IMR-90 (cell line): ENCODE measurements around the gene AGAP2. TPM values are rescaled to one million over a fixed set of nuclear protein-coding genes. Genes with fewer than 3 reads are reported as not detected.

Source experiments
- ATAC-seq: fragments of 200-7000 bp; cut with Tn5 transposase; 2 replicates; pipeline ENCODE4 v1.9.1; 2020; ENCODE audit warnings: low read depth, mild to moderate bottlenecking, moderate library complexity
- BruUV-seq: library from RNA; stranded (reverse); fragments of 400-500 nt; replicated peaks from 2 replicates; lab custom pipeline; 2021; lab: Mats Ljungman, UMichigan
- CTCF ChIA-PET: fragments of 300-600 bp; formaldehyde crosslinking; extraction: SDS; loops from one replicate; lab custom pipeline; 2021; ENCODE audit warnings: antibody characterized with exemption; lab: Yijun Ruan, JAX
- POLR2A ChIA-PET: fragments of 300-600 bp; sonication (Branson Sonifier 250); formaldehyde crosslinking; loops from one replicate; lab custom pipeline; 2022; ENCODE audit warnings: antibody characterized with exemption; ENCODE audit not compliant: unreplicated experiment; lab: Charles Lee
- DNase-seq: peaks from one replicate; pipeline ENCODE4 v3.0.0; 2013
- H2AFZ ChIP-seq: replicated peaks from 2 replicates; pipeline ENCODE3; 2013; ENCODE audit warnings: low read length, mild to moderate bottlenecking; ENCODE audit not compliant: poor library complexity
- H2AK5ac ChIP-seq: 2 replicates; pipeline ENCODE4 v1.6.1; 2013; ENCODE audit warnings: low read depth, low read length, inconsistent platforms
- H2AK9ac ChIP-seq: replicated peaks from 2 replicates; pipeline ENCODE3; 2013; ENCODE audit warnings: mild to moderate bottlenecking, low read depth, low read length, moderate library complexity; ENCODE audit not compliant: poor library complexity
- H2BK120ac ChIP-seq: 2 replicates; pipeline ENCODE4 v1.6.1; 2013; ENCODE audit warnings: low read depth, low read length, inconsistent platforms
- H2BK15ac ChIP-seq: 3 replicates; pipeline ENCODE4 v1.6.1; 2013; ENCODE audit warnings: low read depth, low read length, inconsistent platforms
- H2BK20ac ChIP-seq: 2 replicates; pipeline ENCODE4 v1.6.1; 2013; ENCODE audit warnings: low read depth, mild to moderate bottlenecking, inconsistent platforms, low read length, moderate library complexity
- H2BK5ac ChIP-seq: 2 replicates; pipeline ENCODE4 v1.6.1; 2013; ENCODE audit warnings: mild to moderate bottlenecking, low read depth, low read length, inconsistent platforms; ENCODE audit not compliant: poor library complexity, severe bottlenecking
- H3K14ac ChIP-seq: replicated peaks from 2 replicates; pipeline ENCODE4 v1.6.1; 2013; ENCODE audit warnings: low read depth, low read length, inconsistent platforms
- H3K18ac ChIP-seq: 2 replicates; pipeline ENCODE4 v1.6.1; 2013; ENCODE audit warnings: low read depth, low read length, control low read depth
- H3K23ac ChIP-seq: 2 replicates; pipeline ENCODE4 v1.6.1; 2013; ENCODE audit warnings: low read depth, low read length, inconsistent platforms
- H3K27ac ChIP-seq: 2 replicates; pipeline ENCODE4 v1.5.1; 2013; ENCODE audit warnings: mild to moderate bottlenecking, control low read depth, low read length; ENCODE audit not compliant: insufficient read depth
- H3K27me3 ChIP-seq: 2 replicates; pipeline ENCODE4 v1.6.1; 2013; ENCODE audit warnings: low read length; ENCODE audit not compliant: control insufficient read depth, insufficient read depth
- H3K36me3 ChIP-seq: 2 replicates; pipeline ENCODE4 v1.6.1; 2013; ENCODE audit warnings: low read length, mixed read lengths; ENCODE audit not compliant: control insufficient read depth, insufficient read depth
- H3K4ac ChIP-seq: 2 replicates; pipeline ENCODE4 v1.6.1; 2013; ENCODE audit warnings: low read depth, low read length, inconsistent platforms
- H3K4me1 ChIP-seq: 2 replicates; pipeline ENCODE4 v1.6.1; 2013; ENCODE audit warnings: low read length, mixed read lengths; ENCODE audit not compliant: control insufficient read depth, insufficient read depth
- H3K4me2 ChIP-seq: 2 replicates; pipeline ENCODE4 v1.6.1; 2013; ENCODE audit warnings: low read depth, mild to moderate bottlenecking, control low read depth, low read length, moderate library complexity
- H3K4me3 ChIP-seq: 2 replicates; pipeline ENCODE4 v1.5.1; 2013; ENCODE audit warnings: low read depth, mild to moderate bottlenecking, control low read depth, low read length, moderate library complexity; ENCODE audit not compliant: insufficient read depth
- H3K56ac ChIP-seq: 2 replicates; pipeline ENCODE4 v1.6.1; 2013; ENCODE audit warnings: low read length, inconsistent platforms; ENCODE audit not compliant: insufficient read depth; ENCODE audit errors: extremely low read depth
- H3K79me1 ChIP-seq, 2 experiments: 2 replicates each; pipeline ENCODE4 v1.6.1; 2013; ENCODE audit warnings: low read length in 2 of 2, inconsistent platforms in 1 of 2, low read depth in 1 of 2
- H3K9ac ChIP-seq: 2 replicates; pipeline ENCODE4 v1.6.1; 2013; ENCODE audit warnings: low read depth, low read length, control low read depth
- H3K9me1 ChIP-seq: 2 replicates; pipeline ENCODE4 v1.6.1; 2013; ENCODE audit warnings: low read length, inconsistent platforms; ENCODE audit not compliant: insufficient read depth
- H3K9me3 ChIP-seq: 2 replicates; pipeline ENCODE4 v1.6.1; 2013; ENCODE audit warnings: low read length; ENCODE audit not compliant: control insufficient read depth, insufficient read depth
- H4K20me1 ChIP-seq: 2 replicates; pipeline ENCODE4 v1.6.1; 2013; ENCODE audit warnings: low read length, inconsistent platforms; ENCODE audit not compliant: insufficient read depth
- H4K5ac ChIP-seq: 2 replicates; pipeline ENCODE4 v1.6.1; 2013; ENCODE audit warnings: mild to moderate bottlenecking, low read depth, low read length, control low read depth
- H4K8ac ChIP-seq, 2 experiments: 2 replicates each; pipeline ENCODE4 v1.6.1; 2013; ENCODE audit warnings: low read depth in 2 of 2, low read length in 2 of 2, control low read depth in 1 of 2, inconsistent platforms in 1 of 2
- H4K91ac ChIP-seq: 2 replicates; pipeline ENCODE4 v1.6.1; 2013; ENCODE audit warnings: low read depth, low read length, inconsistent platforms; ENCODE audit not compliant: insufficient read depth
- CEBPB ChIP-seq: IDR thresholded peaks from 2 replicates; pipeline ENCODE4 v1.6.1; 2012; ENCODE audit warnings: low read depth, low read length, improper control_type of control experiment
- CHD1 ChIP-seq: IDR thresholded peaks from 2 replicates; pipeline ENCODE4 v1.6.1; 2012; ENCODE audit warnings: low read depth, low read length, improper control_type of control experiment
- FOS ChIP-seq: fragments of 150-350 bp; IDR thresholded peaks from 2 replicates; pipeline ENCODE4 v1.6.1; 2016; ENCODE audit warnings: low read depth, low read length
- MAFK ChIP-seq: IDR thresholded peaks from 2 replicates; pipeline ENCODE4 v1.6.1; 2012; ENCODE audit warnings: low read depth, low read length, improper control_type of control experiment
- MAZ ChIP-seq: IDR thresholded peaks from 2 replicates; pipeline ENCODE4 v1.6.1; 2012; ENCODE audit warnings: low read depth, mild to moderate bottlenecking, low read length, improper control_type of control experiment, moderate library complexity, borderline replicate concordance
- MXI1 ChIP-seq: IDR thresholded peaks from 2 replicates; pipeline ENCODE4 v1.6.1; 2012; ENCODE audit warnings: low read depth, mild to moderate bottlenecking, low read length, moderate library complexity, borderline replicate concordance
- NFE2L2 ChIP-seq: fragments of 150-350 bp; IDR thresholded peaks from 2 replicates; pipeline ENCODE4 v1.6.1; 2016; ENCODE audit warnings: low read depth, mild to moderate bottlenecking, low read length
- POLR2A ChIP-seq: IDR thresholded peaks from 2 replicates; pipeline ENCODE4 v1.6.1; 2012; ENCODE audit warnings: mild to moderate bottlenecking, low read depth, low read length
- RCOR1 ChIP-seq: IDR thresholded peaks from 2 replicates; pipeline ENCODE4 v1.6.1; 2012; ENCODE audit warnings: mild to moderate bottlenecking, low read length, improper control_type of control experiment; ENCODE audit not compliant: insufficient replicate concordance
- RFX5 ChIP-seq: IDR thresholded peaks from 2 replicates; pipeline ENCODE4 v1.8.0; 2012; ENCODE audit warnings: low read depth, mild to moderate bottlenecking, low read length, moderate library complexity
- WGBS, 2 experiments: methylation state at CpG; one replicate each; pipeline versions ENCODE4 v1.1.5 to v1.1.7; 2013; ENCODE audit warnings: missing lambda C conversion rate in 2 of 2; ENCODE audit not compliant: insufficient read length in 1 of 2; ENCODE audit errors: extremely low coverage in 2 of 2; 5-methylcytosine and 5-hydroxymethylcytosine counted together
- dilution Hi-C: fragments of 300-500 bp; cut with HindIII; formaldehyde crosslinking; loops from one replicate; pipeline ENCODE4 v1.14.3; 2018; ENCODE audit warnings: low sequenced_read_pairs; ENCODE audit not compliant: unreplicated experiment
- in situ Hi-C: fragments of 300-500 bp; cut with MboI; formaldehyde crosslinking; loops from 3 replicates; pipeline ENCODE4 v1.14.3; 2019; ENCODE audit warnings: low sequenced_read_pairs, inconsistent platforms, mixed read lengths
- intact Hi-C: fragments of 100-400 bp; cut with micrococcal nuclease; formaldehyde crosslinking; loops from 2 replicates; pipeline ENCODE4 v1.10.0; 2022
- polyA plus RNA-seq, 3 experiments: library from polyadenylated mRNA; depleted of rRNA; stranded (reverse); fragments of >200 nt; gene quantifications; 2 replicates each; pipeline ENCODE4 v1.2.3, GENCODE V29; 2012; ENCODE audit warnings: low replicate concordance in 1 of 3
- total RNA-seq: library from RNA; depleted of rRNA; stranded (reverse); fragments of >200 nt; gene quantifications from 2 replicates; pipeline ENCODE4 v1.2.3, GENCODE V29; 2012
- TF ChIP-seq, protein P1 (sequence below): fragments of 150-350 bp; IDR thresholded peaks from 2 replicates; pipeline ENCODE4 v1.6.1; 2016; ENCODE audit warnings: low read depth, mild to moderate bottlenecking, low read length, moderate library complexity, borderline replicate concordance
- TF ChIP-seq, protein P2 (sequence below): fragments of 150-350 bp; IDR thresholded peaks from 2 replicates; pipeline ENCODE4 v1.6.1; 2017; ENCODE audit warnings: mild to moderate bottlenecking, antibody characterized with exemption, low read length, low read depth
- TF ChIP-seq, protein P3 (sequence below): conservative IDR thresholded peaks from 2 replicates; pipeline ENCODE4 v1.5.1; 2012; ENCODE audit warnings: mild to moderate bottlenecking, low read depth, low read length, improper control_type of control experiment

The AGAP2 gene
- total and polyA plus RNA-seq, 2 of the 4 experiments (the other 2 are of a cell fraction), result 0.03 to 0.18 TPM

DNA sequence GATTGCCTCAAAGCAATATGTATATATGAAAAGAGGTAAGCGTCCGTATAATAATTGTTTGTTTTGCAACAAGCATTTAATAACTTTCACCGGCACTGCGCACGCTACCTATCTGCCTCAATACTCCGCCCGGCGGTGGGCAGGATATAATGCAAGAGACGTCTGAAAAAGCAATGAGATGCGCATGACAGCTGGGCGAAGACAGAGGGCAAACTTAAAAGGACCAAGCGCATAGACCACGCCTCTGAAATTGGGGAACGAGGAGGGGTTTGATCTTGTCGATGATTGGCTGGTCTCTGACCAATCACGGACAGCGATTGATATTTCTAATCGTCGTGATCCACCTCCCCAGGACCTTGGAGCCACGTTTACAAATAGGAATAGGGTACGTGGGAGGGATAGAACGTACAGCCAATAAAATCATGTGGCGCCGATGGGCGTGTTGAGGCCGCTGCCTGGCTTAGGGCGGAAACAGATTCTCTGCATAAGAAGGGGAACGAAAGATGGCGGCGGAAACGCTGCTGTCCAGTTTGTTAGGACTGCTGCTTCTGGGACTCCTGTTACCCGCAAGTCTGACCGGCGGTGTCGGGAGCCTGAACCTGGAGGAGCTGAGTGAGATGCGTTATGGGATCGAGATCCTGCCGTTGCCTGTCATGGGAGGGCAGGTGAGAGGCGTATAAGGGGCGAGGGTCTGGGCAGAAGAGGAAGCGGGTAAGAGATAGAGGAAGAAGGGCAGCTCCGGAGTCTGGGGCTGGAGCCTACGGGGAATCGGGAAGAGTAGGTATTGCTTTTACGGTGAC is 44.7 kb downstream of the AGAP2 start, which contains the start of gene OS9:
Gene OS9 (plus strand): TSS at position 474 of the 800 bp plus-strand sequence. CDS start 30 bp downstream, at position 504.
- Histone ChIP-seq H3K56ac (peak within 1 kb of the TSS; percentile 64), H2AK5ac (peak within 1 kb of the TSS; percentile 68), H2AFZ (peak within 1 kb of the TSS; percentile 97), H3K18ac (no peak within 1 kb of the TSS; the same call in 1 of the 2 replicates), H3K9ac (peak within 1 kb of the TSS; percentile 90), H3K27ac (peak within 1 kb of the TSS; percentile 75), H4K5ac (peak within 1 kb of the TSS; percentile 80), H3K9me1 (peaks cover 6% of the 10 kb centered on the region), H3K9me3 (no peaks in the 10 kb centered on the region), H3K4me3 (peak within 1 kb of the TSS; percentile 73), H3K36me3 (peaks cover 13% of the 10 kb centered on the region), H4K8ac (peak within 1 kb of the TSS; percentile 74 to 92), H3K14ac (peak within 1 kb of the TSS; percentile 90), H2BK5ac (peak within 1 kb of the TSS; percentile 68), H3K4me2 (peak within 1 kb of the TSS; percentile 87), H3K4ac (peak within 1 kb of the TSS; percentile 90), H3K4me1 (0 out of 2 replicates have a peak, but pooled peaks cover 3% of the 10 kb centered on the region), H2BK120ac (peak within 1 kb of the TSS; percentile 46; the same call in 1 of the 2 replicates), H4K91ac (peak within 1 kb of the TSS; percentile 86), H4K20me1 (no peaks in the 10 kb centered on the region), H2BK20ac (no peak within 1 kb of the TSS), H2AK9ac (peak within 1 kb of the TSS; percentile 86), H3K27me3 (no peaks in the 10 kb centered on the region), H3K23ac (peak within 1 kb of the TSS; percentile 66), H2BK15ac (0 out of 3 replicates have a peak within 1 kb of the TSS, but pooled peaks have one; percentile 41), H3K79me1 (peaks cover 12 to 24% of the 10 kb centered on the region in 2 experiments)
- ChIA-PET CTCF (interaction anchor here (0.7 to 1.4 kb wide), 6 partner anchors 12 to 111 kb away, joined by 3 to 8 read pairs (median 4); no protein-coding TSS in a partner anchor), POLR2A (no interaction called here)
- dilution Hi-C loops (no loop called here), in situ Hi-C loops (no loop called here), intact Hi-C loops (loop anchor here (2.0 to 5.0 kb wide), 3 partner anchors 61 to 237 kb away; partner anchors contain the start of genes B4GALNT1, GLI1 and INHBE)
- peak; percentile 100 for DNase-seq
- peak; percentile 97 for ATAC-seq
- WGBS, 2 experiments, result 1% methylated on average over 16 of the region's 45 CpGs; no CpG with 5 or more reads in 1 of the 2 experiments
- no TSS peak for BruUV-seq
- TF ChIP-seq, protein P1, sequence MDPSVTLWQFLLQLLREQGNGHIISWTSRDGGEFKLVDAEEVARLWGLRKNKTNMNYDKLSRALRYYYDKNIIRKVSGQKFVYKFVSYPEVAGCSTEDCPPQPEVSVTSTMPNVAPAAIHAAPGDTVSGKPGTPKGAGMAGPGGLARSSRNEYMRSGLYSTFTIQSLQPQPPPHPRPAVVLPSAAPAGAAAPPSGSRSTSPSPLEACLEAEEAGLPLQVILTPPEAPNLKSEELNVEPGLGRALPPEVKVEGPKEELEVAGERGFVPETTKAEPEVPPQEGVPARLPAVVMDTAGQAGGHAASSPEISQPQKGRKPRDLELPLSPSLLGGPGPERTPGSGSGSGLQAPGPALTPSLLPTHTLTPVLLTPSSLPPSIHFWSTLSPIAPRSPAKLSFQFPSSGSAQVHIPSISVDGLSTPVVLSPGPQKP, result no peak
- TF ChIP-seq POLR2A, result peak; percentile 88
- TF ChIP-seq FOS, result peak; percentile 39; the same call in 1 of the 2 replicates
- TF ChIP-seq CHD1, result no peak
- TF ChIP-seq RCOR1, result no peak
- no peak for TF ChIP-seq NFE2L2
- TF ChIP-seq MAFK, result no peak
- TF ChIP-seq MXI1, result peak; percentile 69
- TF ChIP-seq RFX5, result no peak
- TF ChIP-seq MAZ, result peak; percentile 36; the same call in 1 of the 2 replicates
- TF ChIP-seq, protein P2, sequence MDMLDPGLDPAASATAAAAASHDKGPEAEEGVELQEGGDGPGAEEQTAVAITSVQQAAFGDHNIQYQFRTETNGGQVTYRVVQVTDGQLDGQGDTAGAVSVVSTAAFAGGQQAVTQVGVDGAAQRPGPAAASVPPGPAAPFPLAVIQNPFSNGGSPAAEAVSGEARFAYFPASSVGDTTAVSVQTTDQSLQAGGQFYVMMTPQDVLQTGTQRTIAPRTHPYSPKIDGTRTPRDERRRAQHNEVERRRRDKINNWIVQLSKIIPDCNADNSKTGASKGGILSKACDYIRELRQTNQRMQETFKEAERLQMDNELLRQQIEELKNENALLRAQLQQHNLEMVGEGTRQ, result peak; percentile 52; the same call in 1 of the 2 replicates
- TF ChIP-seq, protein P3, sequence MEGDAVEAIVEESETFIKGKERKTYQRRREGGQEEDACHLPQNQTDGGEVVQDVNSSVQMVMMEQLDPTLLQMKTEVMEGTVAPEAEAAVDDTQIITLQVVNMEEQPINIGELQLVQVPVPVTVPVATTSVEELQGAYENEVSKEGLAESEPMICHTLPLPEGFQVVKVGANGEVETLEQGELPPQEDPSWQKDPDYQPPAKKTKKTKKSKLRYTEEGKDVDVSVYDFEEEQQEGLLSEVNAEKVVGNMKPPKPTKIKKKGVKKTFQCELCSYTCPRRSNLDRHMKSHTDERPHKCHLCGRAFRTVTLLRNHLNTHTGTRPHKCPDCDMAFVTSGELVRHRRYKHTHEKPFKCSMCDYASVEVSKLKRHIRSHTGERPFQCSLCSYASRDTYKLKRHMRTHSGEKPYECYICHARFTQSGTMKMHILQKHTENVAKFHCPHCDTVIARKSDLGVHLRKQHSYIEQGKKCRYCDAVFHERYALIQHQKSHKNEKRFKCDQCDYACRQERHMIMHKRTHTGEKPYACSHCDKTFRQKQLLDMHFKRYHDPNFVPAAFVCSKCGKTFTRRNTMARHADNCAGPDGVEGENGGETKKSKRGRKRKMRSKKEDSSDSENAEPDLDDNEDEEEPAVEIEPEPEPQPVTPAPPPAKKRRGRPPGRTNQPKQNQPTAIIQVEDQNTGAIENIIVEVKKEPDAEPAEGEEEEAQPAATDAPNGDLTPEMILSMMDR, result peak; percentile 90
- peak; percentile 55 for TF ChIP-seq CEBPB
